Measurements from ENCODE around the gene MTCL1.

The MTCL1 gene

GRCh38 chr18:8831112-8831511, 125.8 kb downstream of the MTCL1 start:
- no peak for DNase-seq (ENCODE audit: extremely low read depth, low read depth)
- no peak for TF ChIP-seq CTCF (IDR thresholded peaks at IDR 0.05; ENCODE audit: low read depth, low read length)

- TF ChIP-seq CTCF (IDR thresholded peaks at IDR 0.05; ENCODE audit: low read depth, low read length), result no peak
- no peak for DNase-seq (ENCODE audit: extremely low read depth, low read depth)
Measured at GRCh38 chr18:8831531-8831930, 126.2 kb downstream of the MTCL1 start.

GRCh38 chr18:8833480-8833879, 128.1 kb downstream of the MTCL1 start:
- no peak for DNase-seq (ENCODE audit: extremely low read depth, low read depth)
- TF ChIP-seq CTCF (IDR thresholded peaks at IDR 0.05; ENCODE audit: low read depth, low read length), result no peak

GRCh38 chr18:8834881-8835280, 129.5 kb downstream of the MTCL1 start:
- no peak for DNase-seq (ENCODE audit: extremely low read depth, low read depth)
- TF ChIP-seq CTCF (IDR thresholded peaks at IDR 0.05; ENCODE audit: low read depth, low read length), result no peak

- no peak for DNase-seq (ENCODE audit: extremely low read depth, low read depth)
Measured at GRCh38 chr18:8835521-8835953, 130.2 kb downstream of the MTCL1 start.

GRCh38 chr18:8839281-8839680, 133.9 kb downstream of the MTCL1 start:
- TF ChIP-seq CTCF (IDR thresholded peaks at IDR 0.05; ENCODE audit: low read depth, low read length), result no peak
- DNase-seq (ENCODE audit: extremely low read depth, low read depth), result no peak

More at GRCh38 chr18:8835521-8835953, 130.2 kb downstream of the MTCL1 start:
- no peak for TF ChIP-seq CTCF (IDR thresholded peaks at IDR 0.05; ENCODE audit: low read depth, low read length)

GRCh38 chr18:8841781-8842485, 136.6 kb downstream of the MTCL1 start:
- no peak for TF ChIP-seq CTCF (IDR thresholded peaks at IDR 0.05; ENCODE audit: low read depth, low read length)
- no peak for DNase-seq (ENCODE audit: extremely low read depth, low read depth)

Measured in AG09319 (cell line).